Endothelial cell of umbilical vein (primary cell): ENCODE data around the gene CTU1. TPM values are rescaled to one million over a fixed set of nuclear protein-coding genes. Genes with fewer than 3 reads are reported as not detected.
A peak's percentile ranks its signal among the peaks of the same experiment; 100 is the strongest.

Experiments used
- BruUV-seq: library from RNA; stranded (reverse); fragments of 400-500 nt; replicated peaks from 2 replicates; lab custom pipeline; 2021; lab: Mats Ljungman, UMichigan
- CTCF ChIA-PET: fragments of 300-600, 350-600 bp; sonication (Branson Sonifier 250); formaldehyde crosslinking; loops from one replicate; lab custom pipeline; 2021; ENCODE audit warnings: antibody characterized with exemption, inconsistent platforms; lab: Charles Lee
- POLR2A ChIA-PET: fragments of 300-600, 350-600 bp; sonication (Branson Sonifier 250); formaldehyde crosslinking; loops from one replicate; lab custom pipeline; 2021; ENCODE audit warnings: antibody characterized with exemption, inconsistent platforms; lab: Charles Lee
- DNase-seq: peaks from one replicate; pipeline ENCODE4 v3.0.0-alpha.2; 2011; ENCODE audit warnings: low read depth, low spot score
- FAIRE-seq: peaks from 2 replicates; lab custom pipeline; 2011; peaks lifted over from hg19 to GRCh38; lab: Jason Lieb, UNC
- H2AFZ ChIP-seq: 2 replicates; pipeline ENCODE4 v1.6.0; 2012; ENCODE audit warnings: low read depth, low read length, control low read depth, inconsistent platforms
- H3K27ac ChIP-seq: 2 replicates; pipeline ENCODE4 v1.5.1; 2011; ENCODE audit warnings: low read depth, mild to moderate bottlenecking, control low read depth, low read length, moderate library complexity; ENCODE audit not compliant: insufficient read depth
- H3K27me3 ChIP-seq, 2 experiments: 2 replicates each; pipeline versions ENCODE4 v1.6.0 to v1.6.1; 2011; ENCODE audit warnings: low read length in 2 of 2, mixed read lengths in 1 of 2; ENCODE audit not compliant: control insufficient read depth in 2 of 2, insufficient read depth in 2 of 2
- H3K36me3 ChIP-seq, 2 experiments: 2 replicates in 1 of 2; 3 replicates in 1 of 2; pipeline ENCODE4 v1.5.1; 2011; ENCODE audit warnings: low read length in 2 of 2, mild to moderate bottlenecking in 1 of 2, moderate library complexity in 1 of 2; ENCODE audit not compliant: control insufficient read depth in 2 of 2, insufficient read depth in 2 of 2; ENCODE audit errors: extremely low read depth in 1 of 2
- H3K4me1 ChIP-seq: 3 replicates; pipeline ENCODE4 v1.5.1; 2011; ENCODE audit warnings: mild to moderate bottlenecking, low read length; ENCODE audit not compliant: control insufficient read depth, insufficient read depth; ENCODE audit errors: extremely low read depth
- H3K4me2 ChIP-seq: 2 replicates; pipeline ENCODE4 v1.6.1; 2011; ENCODE audit warnings: low read length, control low read depth, mixed read lengths; ENCODE audit not compliant: insufficient read depth
- H3K4me3 ChIP-seq, 3 experiments: fragments of 200-600 bp in 1 of 3; sonication (generic), shearing (Covaris generic) in 1 of 3; replicated peaks in 1 of 3; 2 replicates each; pipeline ENCODE4 v1.5.1; 2011 to 2016; ENCODE audit warnings: control low read depth in 3 of 3, low read length in 3 of 3, mild to moderate bottlenecking in 2 of 3, inconsistent platforms in 1 of 3, low read depth in 1 of 3, moderate library complexity in 1 of 3; ENCODE audit not compliant: insufficient read depth in 1 of 3
- H3K79me2 ChIP-seq: 2 replicates; pipeline ENCODE4 v1.6.0; 2012; ENCODE audit warnings: low read length, inconsistent platforms; ENCODE audit not compliant: control insufficient read depth, insufficient read depth
- H3K9ac ChIP-seq: replicated peaks from 2 replicates; pipeline ENCODE3; 2011; ENCODE audit warnings: low read length, control low read depth; ENCODE audit not compliant: insufficient read depth; ENCODE audit errors: extremely low read depth
- H3K9me1 ChIP-seq: replicated peaks from 3 replicates; pipeline ENCODE4 v1.6.0; 2011; ENCODE audit warnings: mild to moderate bottlenecking, low read length; ENCODE audit not compliant: control insufficient read depth, insufficient read depth; ENCODE audit errors: extremely low read depth
- H3K9me3 ChIP-seq: replicated peaks from 2 replicates; pipeline ENCODE4 v1.5.1; 2012; ENCODE audit warnings: low read length, inconsistent platforms; ENCODE audit not compliant: control insufficient read depth, insufficient read depth
- H4K20me1 ChIP-seq: replicated peaks from 2 replicates; pipeline ENCODE3; 2011; ENCODE audit warnings: mild to moderate bottlenecking, low read length; ENCODE audit not compliant: control insufficient read depth, insufficient read depth; ENCODE audit errors: extremely low read depth
- EZH2 ChIP-seq: IDR thresholded peaks from 2 replicates; pipeline ENCODE4 v1.6.1; 2012; ENCODE audit warnings: borderline replicate concordance, low read depth, mild to moderate bottlenecking, moderate library complexity, low read length, inconsistent platforms; ENCODE audit not compliant: severe bottlenecking
- FOS ChIP-seq: IDR thresholded peaks from 2 replicates; pipeline ENCODE4 v1.6.1; 2011; ENCODE audit warnings: mild to moderate bottlenecking, low read length, moderate library complexity, borderline replicate concordance; ENCODE audit not compliant: insufficient read depth
- GATA2 ChIP-seq: IDR thresholded peaks from 2 replicates; pipeline ENCODE4 v1.7.0; 2011; ENCODE audit warnings: low read depth, mild to moderate bottlenecking, moderate library complexity, mixed read lengths, low read length; ENCODE audit not compliant: insufficient read length, insufficient read depth
- JUN ChIP-seq: IDR thresholded peaks from 2 replicates; pipeline ENCODE4 v1.6.1; 2011; ENCODE audit warnings: borderline replicate concordance, low read depth; ENCODE audit not compliant: insufficient read length, insufficient read depth
- MAX ChIP-seq: IDR thresholded peaks from 2 replicates; pipeline ENCODE4 v1.6.1; 2011; ENCODE audit not compliant: insufficient read depth, insufficient read length
- MYC ChIP-seq: IDR thresholded peaks from one replicate; pipeline ENCODE4 v1.6.1; 2011; ENCODE audit warnings: mild to moderate bottlenecking, low read depth, low read length
- POLR2A ChIP-seq: IDR thresholded peaks from 2 replicates; pipeline ENCODE4 v1.6.1; 2012; ENCODE audit warnings: low read depth, mild to moderate bottlenecking, control low read depth, low read length
- POLR2AphosphoS5 ChIP-seq: IDR thresholded peaks from 2 replicates; pipeline ENCODE4 v1.6.1; 2012; ENCODE audit warnings: low read depth, mild to moderate bottlenecking, control low read depth, low read length, moderate library complexity; ENCODE audit not compliant: insufficient read depth
- dilution Hi-C: fragments of 300-500 bp; cut with MboI; formaldehyde crosslinking; loops from one replicate; pipeline ENCODE4 v1.15.0; 2019; ENCODE audit warnings: low sequenced_read_pairs; ENCODE audit not compliant: extremely low pct_ligation_motif_present
- intact Hi-C: fragments of 100-400 bp; cut with micrococcal nuclease; formaldehyde crosslinking; loops from one replicate; pipeline ENCODE4 v1.10.0; 2022
- polyA plus RNA-seq, 4 experiments: library from polyadenylated mRNA; depleted of rRNA in 3 of 4; stranded (reverse) in 3 of 4; unstranded in 1 of 4; fragments of >200 nt; gene quantifications; 2 replicates each; pipeline versions ENCODE4 v1.2.1 to v1.2.3, GENCODE V29; 2011 to 2012; ENCODE audit warnings: missing spikeins in 1 of 4
- total RNA-seq: library from RNA; stranded (reverse); gene quantifications from 2 replicates; pipeline ENCODE4 v1.2.3, GENCODE V29; 2021
- TF ChIP-seq, protein P1 (sequence below), 2 donors: IDR thresholded peaks; 1 replicate in 1 of 2; 2 replicates in 1 of 2; pipeline ENCODE4 v1.5.1; 2011; ENCODE audit warnings: low read length in 2 of 2, mild to moderate bottlenecking in 2 of 2, moderate library complexity in 2 of 2, control low read depth in 1 of 2, inconsistent platforms in 1 of 2, low read depth in 1 of 2; ENCODE audit not compliant: insufficient read depth in 1 of 2; ENCODE audit errors: extremely low read depth in 1 of 2

CTU1 gene
- total and polyA plus RNA-seq, 2 donors (not counting 3 experiments of a cell fraction or from before 2014, with no cell fraction given): 6.1 to 8.7 TPM

DNA sequence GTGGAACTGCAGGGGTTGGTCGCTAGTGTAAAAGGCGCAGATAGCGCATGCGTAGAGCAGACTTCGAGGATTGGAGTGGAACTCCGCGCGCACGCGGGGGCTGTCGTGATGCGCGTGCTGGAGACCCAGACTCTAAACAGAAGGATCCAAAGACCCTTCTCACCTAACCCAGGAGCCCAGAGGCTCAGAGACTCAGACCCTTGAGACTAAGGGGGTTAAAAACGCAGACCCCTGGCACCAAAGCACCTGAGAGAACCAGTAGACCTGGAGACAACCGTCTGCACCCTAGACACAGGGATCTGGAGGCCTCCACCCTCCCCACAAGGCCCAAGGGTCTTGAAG lies 567 bp upstream of the CTU1 start:
- H3K9ac ChIP-seq: no peak overlapping the region
- H4K20me1 ChIP-seq: no peaks in the 10 kb centered on the region
- no peaks in the 10 kb centered on the region for H3K9me1 ChIP-seq
- intact Hi-C loops: loop anchor here (1.0 to 5.0 kb wide), 6 partner anchors 11 to 597 kb away; partner anchors contain the start of genes ETFB and JOSD2
- dilution Hi-C loops: no loop called here
- no peaks in the 10 kb centered on the region for H3K36me3 ChIP-seq
- H3K4me2 ChIP-seq: peak overlapping the region; percentile 57
- H3K4me1 ChIP-seq: peaks cover 11% of the 10 kb centered on the region
- peaks cover 34% of the 10 kb centered on the region for H3K79me2 ChIP-seq
- H3K4me3 ChIP-seq: peak overlapping the region; percentile 14 to 65 (median 63)
- no peak for FAIRE-seq
- H3K9me3 ChIP-seq: no peaks in the 10 kb centered on the region
- H2AFZ ChIP-seq: peak overlapping the region; percentile 80
- ChIA-PET POLR2A (no interaction called here), CTCF (interaction anchor here (0.9 kb wide), 1 partner anchor 88 kb away, joined by 4 read pairs; no protein-coding TSS in a partner anchor)
- peaks cover 0 to 9% of the 10 kb centered on the region in 2 experiments for H3K27me3 ChIP-seq
- TF ChIP-seq EZH2 (no peak), FOS (no peak), GATA2 (no peak), MAX (no peak), POLR2A (no peak), JUN (no peak), MYC (no peak), POLR2AphosphoS5 (no peak)
- TF ChIP-seq, protein P1, sequence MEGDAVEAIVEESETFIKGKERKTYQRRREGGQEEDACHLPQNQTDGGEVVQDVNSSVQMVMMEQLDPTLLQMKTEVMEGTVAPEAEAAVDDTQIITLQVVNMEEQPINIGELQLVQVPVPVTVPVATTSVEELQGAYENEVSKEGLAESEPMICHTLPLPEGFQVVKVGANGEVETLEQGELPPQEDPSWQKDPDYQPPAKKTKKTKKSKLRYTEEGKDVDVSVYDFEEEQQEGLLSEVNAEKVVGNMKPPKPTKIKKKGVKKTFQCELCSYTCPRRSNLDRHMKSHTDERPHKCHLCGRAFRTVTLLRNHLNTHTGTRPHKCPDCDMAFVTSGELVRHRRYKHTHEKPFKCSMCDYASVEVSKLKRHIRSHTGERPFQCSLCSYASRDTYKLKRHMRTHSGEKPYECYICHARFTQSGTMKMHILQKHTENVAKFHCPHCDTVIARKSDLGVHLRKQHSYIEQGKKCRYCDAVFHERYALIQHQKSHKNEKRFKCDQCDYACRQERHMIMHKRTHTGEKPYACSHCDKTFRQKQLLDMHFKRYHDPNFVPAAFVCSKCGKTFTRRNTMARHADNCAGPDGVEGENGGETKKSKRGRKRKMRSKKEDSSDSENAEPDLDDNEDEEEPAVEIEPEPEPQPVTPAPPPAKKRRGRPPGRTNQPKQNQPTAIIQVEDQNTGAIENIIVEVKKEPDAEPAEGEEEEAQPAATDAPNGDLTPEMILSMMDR (IDR thresholded peaks at IDR 0.05; ENCODE audit: extremely low read depth in 1 of 2, insufficient read depth in 1 of 2, low read depth in 1 of 2, low read length in 2 of 2): no peak
- DNase-seq: no peak
- H3K27ac ChIP-seq: no peak overlapping the region
- BruUV-seq: no TSS peak
